GM12873 (cell line): ENCODE results near the gene CHRNA4.

Experiments used
- TF ChIP-seq, protein P1 (sequence below): IDR thresholded peaks from 2 replicates; pipeline ENCODE4 v1.5.1; 2012; ENCODE audit warnings: low read depth, mild to moderate bottlenecking, moderate library complexity, low read length, control low read depth; ENCODE audit not compliant: insufficient read depth; ENCODE audit errors: missing control alignments

The CHRNA4 gene

DNA sequence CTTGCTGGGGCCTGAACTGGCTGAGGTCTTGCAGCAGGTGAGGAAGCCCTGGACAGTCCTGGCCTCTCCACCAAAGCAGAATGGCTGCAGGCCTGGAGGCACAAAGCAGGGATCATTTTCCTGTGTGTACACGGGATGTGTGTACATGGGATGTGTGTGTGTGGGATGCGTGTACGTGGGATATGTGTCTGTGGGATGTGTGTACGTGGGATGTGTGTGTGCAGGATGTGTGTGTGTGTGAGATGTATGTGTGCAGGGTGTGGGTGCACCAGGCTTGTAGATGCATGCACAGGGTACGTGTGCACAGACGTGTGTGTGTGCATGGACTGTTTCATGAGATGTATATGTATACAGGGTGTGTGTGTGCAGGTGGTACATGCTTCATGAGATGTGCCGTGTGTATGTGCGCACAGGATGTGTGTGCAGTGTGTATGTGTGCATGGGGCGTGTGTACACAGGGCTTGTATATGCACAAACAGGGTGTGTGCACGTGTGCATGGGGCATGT, 7.9 kb upstream of the CHRNA4 start:
- TF ChIP-seq, protein P1, sequence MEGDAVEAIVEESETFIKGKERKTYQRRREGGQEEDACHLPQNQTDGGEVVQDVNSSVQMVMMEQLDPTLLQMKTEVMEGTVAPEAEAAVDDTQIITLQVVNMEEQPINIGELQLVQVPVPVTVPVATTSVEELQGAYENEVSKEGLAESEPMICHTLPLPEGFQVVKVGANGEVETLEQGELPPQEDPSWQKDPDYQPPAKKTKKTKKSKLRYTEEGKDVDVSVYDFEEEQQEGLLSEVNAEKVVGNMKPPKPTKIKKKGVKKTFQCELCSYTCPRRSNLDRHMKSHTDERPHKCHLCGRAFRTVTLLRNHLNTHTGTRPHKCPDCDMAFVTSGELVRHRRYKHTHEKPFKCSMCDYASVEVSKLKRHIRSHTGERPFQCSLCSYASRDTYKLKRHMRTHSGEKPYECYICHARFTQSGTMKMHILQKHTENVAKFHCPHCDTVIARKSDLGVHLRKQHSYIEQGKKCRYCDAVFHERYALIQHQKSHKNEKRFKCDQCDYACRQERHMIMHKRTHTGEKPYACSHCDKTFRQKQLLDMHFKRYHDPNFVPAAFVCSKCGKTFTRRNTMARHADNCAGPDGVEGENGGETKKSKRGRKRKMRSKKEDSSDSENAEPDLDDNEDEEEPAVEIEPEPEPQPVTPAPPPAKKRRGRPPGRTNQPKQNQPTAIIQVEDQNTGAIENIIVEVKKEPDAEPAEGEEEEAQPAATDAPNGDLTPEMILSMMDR = no peak

GRCh38 chr20:63368151-63368550, 7.0 kb upstream of the CHRNA4 start:
- TF ChIP-seq, protein P1 = no peak

DNA sequence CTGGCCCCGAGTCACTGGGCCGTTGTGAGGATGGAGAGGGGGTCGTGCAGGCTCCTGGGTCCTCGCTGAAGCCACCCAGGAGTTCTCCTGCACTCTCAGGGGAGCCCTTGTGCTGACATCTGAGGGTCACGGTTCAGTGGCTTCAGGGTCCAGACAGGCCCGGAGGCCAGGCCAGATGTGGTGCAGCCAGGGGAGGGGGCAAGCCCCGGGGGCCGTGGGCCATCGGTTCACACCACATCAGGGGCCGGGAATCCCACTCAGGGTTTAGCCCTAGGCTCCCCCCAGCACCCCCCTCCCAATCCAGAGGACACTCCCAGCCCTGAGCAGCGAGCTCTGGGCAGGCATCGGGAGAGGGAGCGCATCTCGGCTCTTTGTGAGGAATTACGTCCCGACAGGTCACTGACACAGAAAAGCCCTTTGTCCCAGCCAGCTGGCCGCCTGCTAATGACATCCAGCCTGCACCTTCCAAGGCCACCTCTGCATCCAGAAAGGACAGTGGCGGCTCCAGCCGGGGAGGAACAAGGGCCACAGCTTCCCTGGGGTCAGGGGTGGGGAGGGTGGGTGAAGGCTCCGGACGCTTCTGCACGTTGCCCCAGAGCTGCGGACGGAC, 6.4 kb upstream of the CHRNA4 start:
- TF ChIP-seq, protein P1 = no peak

DNA sequence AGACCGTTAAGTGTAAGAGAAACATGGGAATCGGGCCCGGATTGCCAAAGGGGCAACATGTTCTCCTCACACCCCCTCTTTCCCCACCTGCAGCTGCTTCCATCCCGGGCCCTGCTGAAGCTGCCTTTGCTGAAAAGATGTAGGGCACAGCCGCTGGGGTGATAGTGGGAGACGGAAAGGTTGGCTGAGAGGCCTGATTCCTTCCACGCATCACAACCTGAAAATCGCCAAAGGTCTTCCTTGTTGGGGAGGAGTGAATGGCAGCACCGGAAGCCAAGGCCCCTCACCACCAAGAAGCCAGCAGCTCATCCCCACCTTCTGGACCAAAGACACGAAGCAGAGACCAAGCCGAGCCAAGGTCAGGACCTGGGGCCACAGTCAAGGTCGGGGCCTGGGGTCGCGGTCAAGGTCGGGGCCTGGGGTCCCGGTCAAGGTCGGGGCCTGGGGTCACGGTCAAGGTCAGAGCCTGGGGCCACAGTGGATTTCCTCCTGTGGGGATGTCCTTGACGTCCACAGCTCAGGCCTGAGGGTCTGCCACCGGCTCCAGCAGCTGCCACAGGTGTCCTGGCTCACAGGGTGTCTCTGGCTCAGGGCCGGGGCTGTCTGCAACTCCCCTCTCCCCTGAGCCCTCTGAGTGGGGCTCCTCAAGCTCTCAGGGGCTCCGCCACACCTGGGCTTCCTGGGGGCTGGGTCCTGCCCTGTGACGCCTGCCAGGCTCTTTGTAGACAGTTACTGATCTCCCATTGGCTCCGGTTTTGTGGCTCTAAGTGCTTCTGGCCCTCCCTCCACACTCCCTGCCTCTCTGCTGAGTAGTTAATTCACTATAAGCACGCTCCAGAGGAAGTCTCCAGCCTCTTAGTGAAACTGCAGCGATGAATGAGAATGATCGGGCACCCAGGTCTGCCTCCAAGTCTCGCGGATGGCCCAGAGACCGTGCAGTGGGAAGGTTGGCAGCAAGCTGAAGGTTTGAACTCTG, 5.5 kb upstream of the CHRNA4 start:
- TF ChIP-seq, protein P1 = no peak

DNA sequence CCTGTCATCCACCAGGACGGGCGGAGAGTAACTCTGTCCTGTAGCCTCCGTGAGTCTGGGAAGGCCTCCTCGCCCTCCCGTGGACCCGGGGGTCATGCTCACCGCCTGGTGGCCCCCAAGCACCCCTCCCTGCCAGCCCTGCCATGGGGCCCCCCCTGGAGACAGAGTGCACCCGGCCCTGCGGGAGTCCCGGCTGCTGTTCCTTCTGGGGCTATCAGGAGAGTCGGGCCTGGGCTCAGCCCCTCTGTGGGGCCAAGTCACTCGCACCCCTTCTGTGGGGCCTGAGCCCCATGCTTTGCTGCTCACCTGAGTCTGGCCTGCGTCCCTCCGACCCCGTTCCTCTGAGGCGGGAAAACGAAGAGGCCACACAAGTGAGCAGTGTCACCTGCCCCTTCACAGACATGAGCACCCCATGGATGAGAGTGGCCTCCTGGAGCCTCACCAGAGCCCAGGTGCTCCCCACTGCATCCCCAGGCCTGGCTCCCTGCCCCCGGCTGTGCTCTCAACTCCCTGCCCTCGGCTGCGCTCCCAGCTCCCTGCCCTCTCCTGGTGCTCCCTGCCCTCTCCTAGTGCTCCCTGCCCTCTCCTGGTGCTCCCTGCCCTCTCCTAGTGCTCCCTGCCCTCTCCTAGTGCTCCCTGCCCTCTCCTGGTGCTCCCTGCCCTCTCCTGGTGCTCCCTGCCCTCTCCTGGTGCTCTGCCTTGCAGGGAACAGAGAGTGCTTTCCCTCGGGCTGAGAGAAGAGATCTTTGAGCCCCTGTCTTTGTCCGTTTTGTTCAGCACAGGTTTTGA, 4.6 kb upstream of the CHRNA4 start:
- TF ChIP-seq, protein P1 = no peak

DNA sequence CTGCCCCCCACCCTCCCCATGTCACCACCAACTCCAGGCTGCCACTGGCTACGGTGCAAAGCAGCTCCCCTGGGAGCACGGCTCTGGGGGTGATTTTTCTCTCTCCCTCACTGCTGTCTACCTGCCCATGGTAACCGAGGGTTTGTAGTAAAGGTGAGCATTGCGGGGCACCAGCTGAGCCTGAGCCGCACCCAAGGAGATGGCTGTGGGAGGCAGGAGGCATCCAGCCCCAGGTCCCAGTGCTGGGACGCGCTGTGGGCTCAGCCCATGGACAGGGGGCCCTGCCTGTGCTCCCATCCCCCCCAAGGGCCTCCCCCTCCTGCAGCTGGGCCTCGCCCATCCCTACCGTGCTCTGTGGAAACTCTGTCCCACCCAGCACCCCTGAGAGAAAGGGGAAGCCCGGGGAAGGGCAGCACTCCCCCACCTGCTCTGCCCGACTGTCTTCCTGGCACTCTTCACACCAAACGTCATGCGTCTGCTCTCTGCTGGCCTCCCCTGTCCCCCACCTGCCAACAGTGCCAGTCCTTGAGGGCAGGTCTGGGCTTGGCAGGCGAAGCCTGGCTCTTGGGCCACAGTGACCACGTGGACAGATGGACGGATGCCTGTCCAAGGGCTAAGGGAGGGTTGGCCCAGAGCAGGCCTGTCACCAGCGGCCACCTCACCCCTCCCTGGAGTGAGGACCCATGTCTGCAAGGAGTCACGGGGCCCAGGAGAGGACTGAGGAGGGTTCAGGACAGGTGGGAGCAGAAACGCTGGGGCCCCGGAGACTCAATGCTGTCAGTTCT, 3.8 kb upstream of the CHRNA4 start:
- TF ChIP-seq, protein P1 = no peak
